Fibroblast of pulmonary artery (primary cell): ENCODE data around the gene DKK3.

Experiments used
- DNase-seq: peaks from one replicate; pipeline ENCODE4 v3.0.0-alpha.2; 2010; ENCODE audit warnings: low read depth
- H3K4me3 ChIP-seq: replicated peaks from 2 replicates; pipeline ENCODE4 v1.5.1; 2011; ENCODE audit warnings: low read depth, mild to moderate bottlenecking, control low read depth, low read length, moderate library complexity
- TF ChIP-seq, protein P1 (sequence below): IDR thresholded peaks from 2 replicates; pipeline ENCODE4 v1.5.1; 2011; ENCODE audit warnings: mild to moderate bottlenecking, control low read depth, low read length, inconsistent platforms; ENCODE audit errors: missing control alignments

Gene DKK3

DNA sequence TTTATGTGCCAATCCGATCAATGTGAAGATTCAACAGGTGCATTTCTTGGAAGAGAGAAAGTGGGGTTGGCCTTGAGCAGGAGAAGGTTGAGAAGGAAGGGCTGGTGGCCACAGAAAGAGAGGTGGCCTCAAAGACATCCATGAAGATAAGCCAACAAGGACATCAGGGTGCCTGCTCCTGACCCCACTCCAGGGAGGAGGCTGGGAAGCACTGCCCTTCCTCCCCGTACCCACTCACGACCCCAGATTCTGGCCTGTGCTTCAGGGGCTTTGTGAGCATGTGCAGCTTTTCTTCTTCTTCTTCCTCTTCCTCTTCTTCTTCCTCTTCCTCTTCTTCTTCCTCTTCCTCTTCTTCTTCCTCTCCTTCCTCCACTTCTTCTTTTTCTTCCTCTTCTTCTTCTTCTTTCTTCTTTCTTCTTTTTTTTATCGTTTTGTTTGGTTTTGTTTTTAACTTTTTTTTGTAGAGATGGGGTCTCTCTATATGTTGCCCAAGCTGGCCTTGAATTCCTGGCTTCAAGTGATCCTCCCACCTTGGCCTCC, 30.3 kb downstream of the DKK3 start:
- DNase-seq: no peak
- TF ChIP-seq, protein P1, sequence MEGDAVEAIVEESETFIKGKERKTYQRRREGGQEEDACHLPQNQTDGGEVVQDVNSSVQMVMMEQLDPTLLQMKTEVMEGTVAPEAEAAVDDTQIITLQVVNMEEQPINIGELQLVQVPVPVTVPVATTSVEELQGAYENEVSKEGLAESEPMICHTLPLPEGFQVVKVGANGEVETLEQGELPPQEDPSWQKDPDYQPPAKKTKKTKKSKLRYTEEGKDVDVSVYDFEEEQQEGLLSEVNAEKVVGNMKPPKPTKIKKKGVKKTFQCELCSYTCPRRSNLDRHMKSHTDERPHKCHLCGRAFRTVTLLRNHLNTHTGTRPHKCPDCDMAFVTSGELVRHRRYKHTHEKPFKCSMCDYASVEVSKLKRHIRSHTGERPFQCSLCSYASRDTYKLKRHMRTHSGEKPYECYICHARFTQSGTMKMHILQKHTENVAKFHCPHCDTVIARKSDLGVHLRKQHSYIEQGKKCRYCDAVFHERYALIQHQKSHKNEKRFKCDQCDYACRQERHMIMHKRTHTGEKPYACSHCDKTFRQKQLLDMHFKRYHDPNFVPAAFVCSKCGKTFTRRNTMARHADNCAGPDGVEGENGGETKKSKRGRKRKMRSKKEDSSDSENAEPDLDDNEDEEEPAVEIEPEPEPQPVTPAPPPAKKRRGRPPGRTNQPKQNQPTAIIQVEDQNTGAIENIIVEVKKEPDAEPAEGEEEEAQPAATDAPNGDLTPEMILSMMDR: no peak
- H3K4me3 ChIP-seq: no peak overlapping the region

DNA sequence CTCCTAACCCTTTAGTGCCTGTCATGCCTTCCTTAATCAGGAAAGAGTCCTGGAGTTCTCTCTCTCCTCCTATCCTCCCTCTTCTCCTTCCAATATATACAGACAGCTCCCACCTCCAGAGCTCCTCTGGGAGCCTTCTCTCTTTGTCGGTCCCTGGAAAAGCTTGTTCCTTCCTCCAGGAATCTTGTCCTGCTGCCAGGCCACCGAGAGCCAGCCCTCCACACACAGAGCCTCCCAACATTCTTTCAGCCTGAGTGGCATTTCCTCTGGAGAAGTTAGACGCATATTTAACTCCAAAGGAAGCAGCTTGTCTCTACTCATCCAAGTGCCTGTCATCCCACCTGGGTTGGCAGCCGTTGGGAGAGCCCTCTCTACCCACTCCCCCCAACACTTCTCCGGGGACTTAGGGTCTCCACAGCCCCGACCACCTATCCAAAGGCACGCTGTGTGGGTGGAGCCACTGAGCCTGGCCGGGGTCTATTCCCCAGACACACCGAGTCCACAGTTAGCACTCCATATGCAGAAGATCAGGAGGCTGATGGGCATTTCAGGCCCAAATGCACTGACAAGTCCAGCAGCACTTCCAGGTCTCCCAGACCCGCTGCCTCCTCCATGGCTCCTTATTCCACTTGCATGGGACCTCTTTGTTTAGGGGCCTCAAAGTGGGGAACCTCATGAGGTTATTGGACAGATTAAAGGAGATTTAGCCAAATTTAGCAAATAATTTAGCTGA, 31.1 kb downstream of the DKK3 start:
- no peak overlapping the region for H3K4me3 ChIP-seq
- peak; percentile 94 for DNase-seq
- TF ChIP-seq, protein P1: no peak

- no peak overlapping the region for H3K4me3 ChIP-seq
- DNase-seq: no peak
- TF ChIP-seq, protein P1: no peak
Measured at GRCh38 chr11:11976481-11977127, 31.8 kb downstream of the DKK3 start.

- TF ChIP-seq, protein P1: no peak
- H3K4me3 ChIP-seq: no peak overlapping the region
- no peak for DNase-seq
Measured at GRCh38 chr11:11975201-11976092, 33.0 kb downstream of the DKK3 start.

GRCh38 chr11:11973866-11974265, 34.6 kb downstream of the DKK3 start:
- DNase-seq: no peak
- no peak overlapping the region for H3K4me3 ChIP-seq
- TF ChIP-seq, protein P1: no peak

DNA sequence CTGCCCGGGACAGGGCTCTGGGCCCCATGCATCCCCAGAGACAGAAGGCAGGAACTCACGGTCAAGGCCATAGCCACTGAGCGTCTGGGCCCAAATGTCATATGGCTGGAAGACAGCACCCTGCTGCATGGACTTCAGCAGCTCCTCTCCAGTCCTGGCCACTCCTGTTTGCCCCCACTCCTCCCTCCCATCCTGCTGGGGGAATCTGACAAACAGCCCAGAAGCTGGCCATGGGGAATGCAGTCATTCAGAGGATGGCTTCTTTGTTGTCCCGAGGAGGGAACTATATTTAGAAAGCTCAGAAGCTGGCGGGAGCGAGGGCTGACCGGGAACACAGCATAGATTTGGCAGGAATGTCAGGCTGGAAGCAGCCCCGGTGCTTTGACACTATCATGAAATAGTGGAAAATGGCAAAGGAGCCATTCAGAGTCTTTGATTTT, 35.0 kb downstream of the DKK3 start:
- no peak overlapping the region for H3K4me3 ChIP-seq
- TF ChIP-seq, protein P1: no peak
- DNase-seq: peak; percentile 73
